ENCODE results near the gene DYNLRB1. TPM values are rescaled to one million over a fixed set of nuclear protein-coding genes. Genes with fewer than 3 reads are reported as not detected.
"Not testable (repeated sequence)": the region's sequence is repeated elsewhere in the genome, so short reads cannot be mapped to it uniquely, and the experiment has no call there.

DYNLRB1 gene
- total RNA-seq, 1 donor from 2014 or later, result 135 TPM

DNA sequence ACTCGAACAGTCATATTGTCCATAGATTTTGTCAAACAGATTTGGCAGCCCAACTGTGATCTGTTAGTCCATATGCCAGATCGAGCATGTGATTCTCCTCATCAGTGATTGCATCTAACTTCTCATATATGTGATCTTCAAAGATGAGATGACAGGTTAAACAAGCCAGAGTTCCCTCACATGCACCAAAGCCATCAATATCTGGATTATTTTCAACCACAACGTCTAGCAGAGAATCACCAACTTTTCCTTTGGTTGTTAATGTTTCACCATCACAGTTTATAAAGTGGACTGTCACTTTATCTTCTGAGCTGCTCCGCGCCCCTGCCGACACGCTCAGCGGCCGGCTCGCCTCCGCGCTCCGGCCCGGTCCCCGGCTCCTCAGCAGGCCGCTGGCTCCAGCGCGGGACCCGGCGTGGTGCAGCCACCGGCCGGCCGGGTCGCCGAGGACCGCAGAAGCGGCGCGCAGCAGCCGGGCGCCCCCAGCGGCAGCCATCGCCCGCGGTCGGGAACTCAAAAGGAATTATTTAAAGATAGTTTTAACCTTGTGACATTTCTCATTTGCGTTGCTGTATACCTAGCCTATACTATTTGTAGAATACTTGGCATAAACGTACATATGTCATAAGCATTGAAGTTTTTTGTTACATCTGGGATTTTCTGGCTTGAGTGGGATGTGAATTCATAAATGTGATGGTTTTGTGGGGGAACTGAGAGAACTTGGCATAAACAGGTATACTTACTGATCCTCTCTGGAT is 40.1 kb upstream of the DYNLRB1 start:
- TF ChIP-seq POLR2A (IDR thresholded peaks at IDR 0.05), result no peak
- TF ChIP-seq, protein P1, sequence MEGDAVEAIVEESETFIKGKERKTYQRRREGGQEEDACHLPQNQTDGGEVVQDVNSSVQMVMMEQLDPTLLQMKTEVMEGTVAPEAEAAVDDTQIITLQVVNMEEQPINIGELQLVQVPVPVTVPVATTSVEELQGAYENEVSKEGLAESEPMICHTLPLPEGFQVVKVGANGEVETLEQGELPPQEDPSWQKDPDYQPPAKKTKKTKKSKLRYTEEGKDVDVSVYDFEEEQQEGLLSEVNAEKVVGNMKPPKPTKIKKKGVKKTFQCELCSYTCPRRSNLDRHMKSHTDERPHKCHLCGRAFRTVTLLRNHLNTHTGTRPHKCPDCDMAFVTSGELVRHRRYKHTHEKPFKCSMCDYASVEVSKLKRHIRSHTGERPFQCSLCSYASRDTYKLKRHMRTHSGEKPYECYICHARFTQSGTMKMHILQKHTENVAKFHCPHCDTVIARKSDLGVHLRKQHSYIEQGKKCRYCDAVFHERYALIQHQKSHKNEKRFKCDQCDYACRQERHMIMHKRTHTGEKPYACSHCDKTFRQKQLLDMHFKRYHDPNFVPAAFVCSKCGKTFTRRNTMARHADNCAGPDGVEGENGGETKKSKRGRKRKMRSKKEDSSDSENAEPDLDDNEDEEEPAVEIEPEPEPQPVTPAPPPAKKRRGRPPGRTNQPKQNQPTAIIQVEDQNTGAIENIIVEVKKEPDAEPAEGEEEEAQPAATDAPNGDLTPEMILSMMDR (IDR thresholded peaks at IDR 0.05), result peak in 1 of 3 experiments; percentile 19
- no peak for TF ChIP-seq POLR2AphosphoS5 (IDR thresholded peaks at IDR 0.05; ENCODE audit: insufficient read depth in 1 of 2, low read depth in 1 of 2)
- Histone ChIP-seq H3K9me3 (no peaks in the 10 kb centered on the region), H3K27ac (peak overlapping the region; percentile 19), H3K4me3 (no peak overlapping the region), H3K4me1 (peaks cover 12% of the 10 kb centered on the region), H3K36me3 (peaks cover 0 to 16% of the 10 kb centered on the region in 2 donors), H3K27me3 (no peaks in the 10 kb centered on the region)
- intact Hi-C loops (cut with DNase I), result no loop called here
- DNase-seq (ENCODE audit: extremely low spot score in 2 of 2), result no peak

DNA sequence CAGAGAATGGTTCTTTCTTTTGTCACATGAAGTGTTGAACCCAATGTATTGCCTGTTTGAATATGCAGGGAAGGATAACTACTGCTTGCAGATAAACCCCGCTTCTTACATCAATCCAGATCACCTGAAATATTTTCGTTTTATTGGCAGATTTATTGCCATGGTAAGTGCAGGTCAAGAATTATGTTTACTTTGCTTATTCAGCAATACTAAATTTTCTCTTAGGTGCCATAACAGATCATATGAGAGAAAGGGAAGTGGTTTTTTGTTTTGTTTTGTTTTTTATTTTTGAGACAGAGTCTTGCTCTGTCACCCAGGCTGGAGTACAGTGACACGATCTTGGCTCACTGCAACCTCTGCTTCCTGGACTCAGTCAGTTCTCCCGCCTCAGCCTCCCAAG is 36.6 kb upstream of the DYNLRB1 start:
- DNase-seq (ENCODE audit: extremely low spot score in 2 of 2), result no peak
- H3K4me3 ChIP-seq, result no peak overlapping the region
- H3K27me3 ChIP-seq, result no peaks in the 10 kb centered on the region
- intact Hi-C loops (cut with DNase I), result no loop called here
- H3K36me3 ChIP-seq, result peaks cover 0 to 44% of the 10 kb centered on the region in 2 donors
- H3K4me1 ChIP-seq, result no peaks in the 10 kb centered on the region
- H3K9me3 ChIP-seq, result no peaks in the 10 kb centered on the region
- TF ChIP-seq, protein P1 (IDR thresholded peaks at IDR 0.05), result no peak
- TF ChIP-seq POLR2A (IDR thresholded peaks at IDR 0.05) (no peak), POLR2AphosphoS5 (IDR thresholded peaks at IDR 0.05; ENCODE audit: insufficient read depth in 1 of 2, low read depth in 1 of 2) (no peak)
- H3K27ac ChIP-seq, result no peak overlapping the region

DNA sequence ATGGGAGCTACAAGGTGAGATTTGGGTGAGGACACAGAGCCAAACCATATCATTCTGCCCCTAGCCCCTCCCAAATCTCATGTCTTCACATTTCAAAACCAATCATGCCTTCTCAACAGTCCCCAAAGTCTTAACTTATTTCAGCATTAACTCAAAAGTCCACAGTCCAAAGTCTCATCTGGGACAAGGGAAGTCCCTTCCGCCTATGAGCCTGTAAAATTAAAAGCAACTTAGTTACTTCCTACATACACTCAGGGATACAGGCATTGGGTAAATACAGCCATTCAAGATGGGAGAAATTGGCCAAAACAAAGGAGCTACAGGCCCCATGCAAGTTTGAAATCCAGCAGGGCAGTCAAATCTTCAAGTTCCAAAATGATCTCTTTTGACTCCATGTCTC is 34.1 kb upstream of the DYNLRB1 start:
- H3K27me3 ChIP-seq; intact Hi-C loops (cut with DNase I); H3K4me3 ChIP-seq; DNase-seq (ENCODE audit: extremely low spot score in 2 of 2); H3K4me1 ChIP-seq; H3K9me3 ChIP-seq; H3K27ac ChIP-seq: not testable (repeated sequence)
- H3K36me3 ChIP-seq, result peaks cover 0 to 53% of the 10 kb centered on the region in 2 donors

DNA sequence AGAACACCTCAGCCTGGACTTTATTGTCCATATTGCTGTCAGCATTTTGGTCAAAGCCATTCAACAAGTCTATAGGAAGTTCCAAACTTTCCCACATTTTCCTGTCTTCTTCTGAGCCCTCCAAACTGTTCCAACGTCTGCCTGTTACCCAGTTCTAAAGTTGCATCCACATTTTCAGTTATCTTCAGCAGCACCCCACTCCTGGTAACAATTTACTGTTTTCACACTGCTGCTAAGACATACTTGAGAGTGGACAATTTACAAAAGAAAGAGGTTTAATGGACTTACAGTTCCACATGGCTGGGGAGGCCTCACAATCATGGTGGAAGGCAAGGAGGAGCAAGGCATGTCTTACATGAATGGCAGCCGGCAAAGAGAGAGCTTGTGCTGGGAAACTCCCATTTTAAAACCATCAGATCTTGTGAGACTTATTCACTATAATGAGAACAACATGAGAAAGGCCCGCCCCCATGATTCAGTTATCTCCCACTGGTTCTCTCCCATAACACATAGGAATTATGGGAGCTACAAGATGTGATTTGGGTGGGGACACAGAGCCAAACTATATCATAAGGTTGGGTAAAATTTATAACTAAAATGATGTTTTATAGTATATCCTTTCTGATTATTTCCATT is 32.5 kb upstream of the DYNLRB1 start:
- H3K9me3 ChIP-seq; H3K4me3 ChIP-seq; H3K4me1 ChIP-seq; H3K27ac ChIP-seq; DNase-seq (ENCODE audit: extremely low spot score in 2 of 2); intact Hi-C loops (cut with DNase I); H3K27me3 ChIP-seq: not testable (repeated sequence)
- peaks cover 0 to 59% of the 10 kb centered on the region in 2 donors for H3K36me3 ChIP-seq

DNA sequence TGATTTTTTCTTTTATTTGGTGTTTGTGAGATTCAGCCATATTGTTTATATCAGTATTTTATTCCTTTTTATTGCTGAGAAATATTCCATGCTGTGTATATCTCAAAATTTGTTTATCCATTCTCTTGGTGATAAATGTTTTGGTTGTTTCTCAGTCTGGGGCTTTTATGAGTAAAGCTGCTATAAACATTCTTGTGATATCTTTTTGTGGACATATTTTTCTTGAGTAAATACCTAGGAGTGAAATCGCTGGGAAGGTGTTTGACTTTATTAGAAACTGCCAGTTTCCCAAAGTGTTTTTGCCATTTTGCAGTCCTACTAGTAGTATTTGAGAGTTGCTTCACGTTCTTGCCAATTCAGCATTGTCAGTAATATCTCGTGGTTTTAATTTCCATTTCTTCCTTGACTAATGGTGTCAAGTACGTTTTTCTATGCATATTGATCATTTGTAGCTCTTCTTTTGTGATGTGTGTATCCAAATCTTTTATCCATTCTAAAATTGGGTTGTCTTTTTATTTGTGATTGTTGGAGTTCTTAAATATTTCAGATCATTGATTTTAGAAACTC is 31.1 kb upstream of the DYNLRB1 start:
- no peak overlapping the region for H3K4me3 ChIP-seq
- no peaks in the 10 kb centered on the region for H3K4me1 ChIP-seq
- no peaks in the 10 kb centered on the region for H3K9me3 ChIP-seq
- H3K36me3 ChIP-seq, result peaks cover 0 to 72% of the 10 kb centered on the region in 2 donors
- no peak for TF ChIP-seq POLR2A (IDR thresholded peaks at IDR 0.05)
- no peak for TF ChIP-seq POLR2AphosphoS5 (IDR thresholded peaks at IDR 0.05; ENCODE audit: insufficient read depth in 1 of 2, low read depth in 1 of 2)
- TF ChIP-seq, protein P1 (IDR thresholded peaks at IDR 0.05), result no peak
- H3K27ac ChIP-seq, result no peak overlapping the region
- intact Hi-C loops (cut with DNase I), result no loop called here
- no peaks in the 10 kb centered on the region for H3K27me3 ChIP-seq
- DNase-seq (ENCODE audit: extremely low spot score in 2 of 2), result no peak

All from vagina (tissue), 2 donors.